NCI-H748 treated with DMSO at 0.1 percent for 48 hours (cell line): ENCODE measurements around the gene MFN2.
"Not testable (repeated sequence)": the region's sequence is repeated elsewhere in the genome, so short reads cannot be mapped to it uniquely, and the experiment has no call there.

ENCODE experiments used
- DNase-seq: peaks from one replicate; lab custom pipeline; 2025; lab: John Stamatoyannopoulos, UW

Gene MFN2

DNA sequence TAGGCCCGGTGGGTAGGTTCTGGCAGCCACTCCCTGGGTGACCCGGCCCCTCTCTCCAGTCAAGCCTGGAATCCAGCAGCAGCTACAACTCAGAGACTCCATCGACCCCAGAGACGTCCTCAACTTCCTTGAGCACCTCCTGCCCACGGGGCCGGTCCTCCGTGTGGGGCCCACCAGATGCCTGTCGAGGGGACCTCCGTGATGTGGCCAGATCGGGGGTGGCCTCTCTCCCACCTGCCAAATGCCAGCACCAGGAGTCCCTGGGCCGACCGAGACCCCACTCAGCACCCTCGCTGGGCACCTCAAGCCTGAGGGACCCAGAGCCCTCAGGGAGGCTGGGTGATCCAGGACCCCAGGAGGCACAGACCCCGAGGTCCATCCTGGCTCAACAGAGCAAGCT, 41.8 kb downstream of the MFN2 start:
- DNase-seq, result no peak

DNA sequence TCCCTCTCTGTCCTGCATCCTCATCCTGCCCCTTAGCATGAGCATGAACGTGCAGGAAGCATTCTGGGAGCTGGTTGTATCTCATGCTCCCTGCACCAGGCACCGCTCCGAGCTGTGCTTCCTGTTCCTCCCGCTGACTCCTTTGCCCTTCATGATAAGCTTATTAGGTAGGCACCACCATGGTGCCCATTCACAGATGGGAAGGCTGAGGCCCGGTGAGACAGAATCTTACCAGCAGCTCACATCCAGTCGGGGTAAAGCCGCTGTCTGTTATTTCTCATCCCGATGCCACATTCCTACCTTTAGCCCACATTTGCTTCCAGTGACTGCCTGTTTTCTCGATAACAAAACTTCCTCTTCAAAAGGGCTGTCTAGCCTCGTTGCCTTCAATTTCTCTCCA, 46.3 kb downstream of the MFN2 start:
- DNase-seq, result no peak

DNA sequence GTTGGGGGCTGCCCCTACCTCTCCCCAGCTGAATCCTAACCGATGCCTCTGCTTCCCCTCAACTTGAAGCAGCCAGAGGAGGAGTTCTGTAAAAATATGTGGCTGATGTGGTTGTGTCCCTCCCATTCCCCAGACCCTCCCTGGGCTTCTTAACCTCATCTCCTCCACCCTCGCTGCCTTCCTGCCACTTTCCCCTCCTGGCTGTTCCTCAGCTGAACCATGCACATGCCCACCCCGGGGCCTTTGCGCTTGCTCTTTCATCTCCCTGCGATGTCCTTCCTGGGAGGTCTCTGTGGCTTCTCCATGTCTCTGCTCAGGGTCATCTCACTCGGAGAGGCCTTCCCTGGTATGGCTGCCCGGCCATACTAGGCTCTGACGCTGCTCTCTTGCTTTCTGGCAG, 48.0 kb downstream of the MFN2 start:
- DNase-seq, result no peak

DNA sequence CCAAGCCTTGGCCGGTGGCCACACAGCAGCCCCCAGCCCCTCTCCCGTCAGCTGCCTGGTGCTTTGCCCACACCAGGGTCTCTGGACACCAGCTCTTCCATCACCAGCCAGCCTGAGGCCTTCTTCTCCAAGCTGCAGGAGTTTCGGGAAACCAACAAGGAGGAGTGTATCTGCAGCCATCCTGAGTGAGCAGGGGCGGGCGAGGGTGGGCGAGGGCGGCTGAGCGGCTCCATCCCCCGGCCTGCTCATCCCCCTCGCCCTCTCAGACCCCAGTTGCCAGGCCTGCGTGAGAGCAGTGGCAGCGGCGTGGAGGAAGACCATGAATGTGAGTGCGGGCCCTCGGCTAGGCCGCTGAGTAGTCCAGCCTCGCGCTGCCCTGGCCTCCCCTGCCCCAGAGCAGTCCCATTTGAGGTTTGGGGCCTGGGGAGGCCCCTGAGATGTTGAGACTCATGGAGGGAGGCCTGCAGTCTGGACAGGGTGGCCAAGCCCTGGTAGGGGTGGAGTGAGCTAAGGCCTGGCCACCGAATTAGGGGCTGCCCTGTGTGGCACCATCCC, 48.8 kb downstream of the MFN2 start:
- DNase-seq, result no peak

DNA sequence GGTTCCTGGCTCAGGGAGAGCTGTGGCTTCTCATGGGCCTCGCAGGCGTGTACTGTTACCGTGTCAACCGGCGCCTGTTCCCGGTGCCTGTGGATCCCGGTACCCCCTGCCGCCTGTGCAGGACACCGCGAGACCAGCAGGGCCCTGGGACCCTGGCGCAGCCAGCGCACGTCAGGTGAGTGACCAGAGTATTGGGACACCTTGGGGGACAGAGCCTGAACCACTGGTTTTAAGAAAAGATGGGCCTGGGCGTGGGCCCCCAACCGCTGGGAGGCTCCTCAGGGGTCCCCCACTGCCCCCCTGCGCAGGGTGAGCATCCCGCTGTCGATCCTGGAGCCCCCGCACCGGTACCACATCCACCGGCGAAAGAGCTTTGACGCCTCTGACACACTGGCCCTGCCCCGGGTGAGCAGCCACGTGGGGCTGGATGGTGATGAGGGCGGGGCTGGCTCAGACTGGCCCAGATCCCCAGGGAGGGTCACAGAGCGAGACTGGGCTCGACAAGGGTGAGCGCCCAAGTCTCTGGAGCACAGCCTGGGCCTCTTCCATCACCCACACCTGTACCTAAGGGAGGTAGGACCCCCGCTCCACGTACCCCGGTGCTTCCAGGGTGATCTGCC, 49.6 kb downstream of the MFN2 start:
- no peak for DNase-seq

DNA sequence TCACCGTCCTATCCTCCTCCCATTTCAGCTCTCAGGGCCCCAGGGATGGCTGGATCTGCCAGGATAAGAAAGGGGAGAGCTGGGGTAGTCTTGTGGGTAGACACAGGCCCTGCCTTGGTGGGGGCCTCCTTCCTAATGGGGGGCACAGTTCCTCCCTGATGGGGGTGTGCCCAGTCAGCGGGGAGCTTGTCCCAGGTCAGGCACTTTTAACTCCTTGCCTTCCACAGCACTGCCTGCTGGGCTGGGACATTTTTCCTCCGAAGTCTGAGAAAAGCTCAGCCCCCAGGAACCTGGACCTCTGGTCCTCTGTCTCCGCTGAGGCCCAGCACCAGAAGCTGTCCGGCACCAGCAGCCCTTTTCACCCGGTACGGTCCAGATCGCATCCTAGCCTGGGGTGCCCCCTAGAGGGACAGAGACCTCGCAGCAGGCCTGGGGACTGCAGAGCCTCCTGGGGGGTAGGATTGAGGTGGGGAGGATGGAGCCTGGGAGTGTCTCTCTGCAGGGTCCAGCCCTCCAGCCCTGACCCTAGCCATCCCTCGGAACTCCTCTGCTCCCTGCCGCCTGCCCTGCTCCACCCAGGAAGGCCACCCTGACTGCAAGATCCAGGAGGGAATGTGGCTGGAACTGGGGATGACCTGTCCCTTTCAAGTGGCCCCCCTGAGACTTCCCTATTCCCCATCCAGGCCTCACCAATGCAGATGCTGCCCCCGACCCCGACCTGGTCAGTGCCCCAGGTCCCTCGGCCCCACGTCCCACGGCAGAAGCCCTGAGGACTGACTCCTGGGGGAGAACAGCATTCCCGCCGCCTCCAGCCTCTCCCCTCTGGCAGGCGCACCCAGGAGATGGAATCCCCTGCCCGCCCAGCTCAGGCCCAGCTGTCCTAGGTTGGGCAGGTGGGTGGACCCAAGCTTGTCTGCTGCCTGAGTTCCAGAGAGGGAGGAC, 51.1 kb downstream of the MFN2 start:
- no peak for DNase-seq

DNA sequence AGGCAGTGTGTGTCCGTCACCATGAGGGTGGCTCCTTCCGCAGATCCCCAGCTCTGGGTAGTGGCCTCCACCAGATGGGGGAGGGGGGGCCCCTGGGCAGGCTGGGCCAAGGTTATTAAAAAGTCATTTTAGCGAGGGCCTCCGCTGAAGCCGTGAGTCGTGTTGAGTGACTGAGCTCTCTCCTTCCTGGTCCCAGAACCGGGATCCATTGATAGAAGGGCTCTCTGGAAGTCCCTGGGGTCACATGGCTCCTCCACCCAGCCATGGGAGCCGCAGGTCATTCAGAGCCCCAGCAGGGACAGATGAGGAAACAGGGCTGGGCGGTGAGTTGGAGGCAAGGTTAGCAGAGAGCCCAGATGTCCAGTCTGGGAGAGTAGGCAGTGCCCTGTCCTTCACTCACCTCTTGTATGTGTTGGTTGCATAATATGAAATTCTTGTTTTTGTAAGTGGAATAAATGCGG, 51.9 kb downstream of the MFN2 start:
- DNase-seq, result no peak

DNA sequence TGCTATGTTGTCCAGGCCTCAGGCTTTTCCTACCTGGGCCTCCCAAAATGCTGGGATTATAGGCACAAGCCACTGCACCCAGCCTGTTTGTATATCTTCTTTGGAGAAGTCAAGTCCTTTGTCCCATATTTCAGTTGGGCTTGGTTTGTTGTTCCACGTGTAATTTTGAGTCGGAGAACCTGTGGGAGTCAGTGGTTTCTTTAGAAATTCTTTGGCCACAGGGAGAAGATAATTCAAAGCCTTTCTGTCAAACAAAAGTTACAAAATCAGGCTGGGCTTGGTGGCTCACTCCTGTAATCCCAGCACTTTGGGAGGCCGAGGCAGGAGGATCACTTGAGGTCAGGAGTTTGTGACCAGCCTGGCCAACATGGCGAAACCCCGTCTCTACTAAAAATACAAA, 53.2 kb downstream of the MFN2 start:
- DNase-seq, result not testable (repeated sequence)

DNA sequence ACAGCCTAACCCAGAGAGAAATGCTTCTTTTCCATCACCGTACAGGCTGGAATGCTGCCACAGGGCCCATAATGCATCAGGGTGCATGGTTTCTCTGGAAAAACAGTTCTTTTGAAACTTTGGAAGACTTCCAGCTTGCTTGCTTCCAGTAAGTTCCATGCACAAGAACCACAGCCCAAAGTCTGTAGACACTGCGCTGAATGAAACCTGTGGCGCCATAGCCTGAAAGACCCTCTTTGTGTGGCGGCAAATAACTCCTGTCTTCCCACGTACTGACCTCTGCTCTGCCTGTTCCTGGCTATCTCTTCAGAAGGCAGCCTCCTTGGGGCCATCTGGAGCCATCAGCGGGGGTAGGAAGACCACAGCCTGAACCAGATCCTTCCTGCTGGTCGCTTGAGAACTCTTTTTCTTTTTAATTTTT, 54.1 kb downstream of the MFN2 start:
- no peak for DNase-seq

DNA sequence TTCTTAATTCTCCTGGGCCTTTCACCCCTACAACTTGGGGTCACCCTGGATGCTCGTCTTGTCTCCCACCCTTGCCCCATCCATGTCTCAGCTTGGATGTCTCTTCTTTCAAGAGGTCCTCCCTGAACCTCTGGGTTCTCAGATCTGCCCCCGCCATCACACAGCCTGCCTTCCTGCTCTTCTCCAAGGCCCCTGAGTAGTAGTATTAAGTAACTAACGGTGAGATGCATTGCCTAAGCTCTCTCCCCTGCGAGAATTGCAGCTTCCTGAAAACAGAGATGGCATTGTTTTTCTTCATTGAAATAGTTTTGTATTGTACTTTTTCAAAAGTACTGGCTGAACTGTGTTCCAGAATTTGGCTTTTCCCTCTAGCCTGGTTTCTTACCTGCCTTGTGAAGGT, 55.1 kb downstream of the MFN2 start:
- no peak for DNase-seq

DNA sequence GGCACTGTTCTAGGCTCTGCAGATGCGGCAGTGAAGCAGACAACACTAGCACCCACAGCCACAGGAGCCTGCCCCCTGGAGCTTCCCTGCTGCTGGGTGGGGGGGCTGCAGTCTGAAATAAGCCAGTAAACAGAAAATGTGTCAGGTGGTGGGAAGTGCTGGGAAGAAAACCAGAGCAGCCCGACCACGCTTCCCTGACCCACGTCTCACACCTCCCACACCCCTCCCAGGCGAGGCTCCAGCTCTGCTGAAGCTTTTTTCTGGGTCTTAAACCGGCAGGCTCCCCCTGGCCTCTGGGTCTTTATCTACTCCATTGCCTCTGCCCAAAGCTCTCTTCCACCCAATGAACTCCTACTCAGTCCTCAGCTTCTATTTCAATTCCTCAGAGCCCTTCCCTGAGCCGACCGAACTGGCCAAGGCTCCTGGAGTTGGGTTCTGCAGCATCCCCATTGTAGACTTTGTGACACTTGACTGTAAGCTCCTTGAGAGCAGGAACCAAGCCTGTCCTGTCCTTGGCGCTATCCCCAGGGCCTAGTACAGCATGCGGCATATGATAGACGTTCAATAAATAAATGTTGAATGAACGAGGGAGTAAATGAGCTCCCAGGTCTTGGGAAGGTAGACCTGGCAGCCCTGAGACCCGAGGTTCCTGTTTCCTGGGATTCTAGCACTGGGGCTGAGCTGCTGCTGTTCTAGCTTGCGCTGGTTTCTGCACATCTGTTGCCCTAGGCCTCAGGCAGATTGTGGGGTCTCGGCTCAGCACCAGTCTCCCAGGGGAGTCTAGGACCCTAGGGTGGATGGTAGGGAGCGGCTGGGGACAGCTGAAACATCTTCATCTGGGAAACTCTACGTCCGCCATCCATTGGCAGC, 57.5 kb downstream of the MFN2 start:
- no peak for DNase-seq

DNA sequence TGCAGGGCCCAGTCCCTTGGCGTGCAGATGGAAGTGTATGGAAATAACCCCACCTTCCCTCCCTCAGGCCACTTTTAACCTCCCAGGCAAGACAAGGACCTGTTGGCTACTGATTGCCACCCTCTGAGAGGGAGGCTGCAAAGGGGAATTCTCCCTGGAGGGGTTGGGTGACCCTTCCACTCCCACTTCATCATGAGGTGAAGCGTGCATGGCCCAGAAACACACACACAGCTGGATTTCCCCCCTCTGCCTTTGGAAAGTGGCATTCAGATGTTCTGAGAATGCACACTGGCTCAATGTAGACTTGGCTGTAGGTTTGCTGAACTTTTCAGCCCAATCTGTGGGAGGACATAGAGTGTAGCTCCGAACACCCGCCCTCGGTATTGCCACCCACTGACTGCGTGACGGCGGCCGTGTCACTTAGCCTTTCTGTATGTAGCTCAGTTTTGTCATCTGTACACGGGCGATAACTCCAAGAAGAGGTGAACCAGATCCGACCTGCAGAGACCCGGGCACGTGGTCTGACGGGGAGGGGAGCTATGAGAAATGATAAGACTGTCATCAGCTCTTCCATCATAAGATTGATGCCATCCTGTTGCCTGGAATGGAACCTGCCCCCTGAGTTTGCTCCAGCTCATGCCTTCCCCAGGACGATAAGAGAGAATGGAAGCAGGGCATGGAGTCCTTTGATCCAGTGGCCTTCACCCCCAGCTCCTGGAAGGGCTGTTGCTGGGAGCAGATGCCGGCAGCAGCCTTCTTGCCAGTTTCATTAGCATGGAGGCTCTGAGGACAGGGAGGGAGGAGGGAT, 58.3 kb downstream of the MFN2 start:
- DNase-seq, result no peak

DNA sequence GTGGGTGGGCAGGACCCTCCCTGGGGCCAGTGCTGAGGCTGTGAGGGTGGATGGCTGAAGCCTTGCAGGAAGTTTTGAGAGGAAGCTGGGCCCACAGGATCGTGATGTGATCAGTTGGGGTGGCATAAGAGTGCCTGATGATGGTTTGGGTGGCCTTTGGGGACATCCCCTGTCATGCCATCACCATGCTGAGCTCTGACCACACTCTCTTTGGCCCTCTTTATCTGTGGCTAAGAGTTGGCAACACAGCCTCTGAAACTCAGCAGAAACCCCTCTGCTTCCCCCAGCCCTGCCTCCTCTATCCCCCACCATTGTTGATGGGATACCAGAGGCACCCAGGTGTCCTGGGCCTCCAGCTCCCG, 58.9 kb downstream of the MFN2 start:
- no peak for DNase-seq

DNA sequence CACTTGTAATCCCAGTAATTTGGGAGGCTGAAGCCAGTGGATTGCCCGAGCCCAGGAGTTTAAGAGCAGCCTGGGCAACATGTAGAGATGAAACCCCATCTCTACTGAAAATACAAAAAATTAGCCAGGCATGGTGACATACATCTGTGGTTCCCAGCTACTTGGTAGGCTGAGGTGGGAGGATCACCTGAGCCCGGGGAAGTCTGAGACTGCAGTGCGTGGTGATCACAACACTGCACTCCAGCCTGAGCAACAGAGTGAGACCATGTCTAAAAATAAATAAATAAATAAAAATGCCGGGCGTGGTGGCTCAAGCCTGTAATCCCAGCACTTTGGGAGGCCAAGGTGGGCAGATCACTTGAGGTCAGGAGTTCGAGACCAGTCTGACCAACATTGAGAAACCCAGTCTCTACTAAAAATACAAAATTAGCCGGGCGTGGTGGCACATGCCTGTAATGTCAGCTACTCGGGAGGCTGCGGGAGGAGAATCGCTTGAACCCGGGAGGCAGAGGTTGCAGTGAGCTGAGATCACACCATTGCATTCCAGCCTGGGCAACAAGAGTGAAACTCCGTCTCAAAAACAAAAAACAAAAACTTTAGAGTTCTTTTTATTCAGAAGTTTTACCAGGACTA, 59.7 kb downstream of the MFN2 start:
- not testable (repeated sequence) for DNase-seq

DNA sequence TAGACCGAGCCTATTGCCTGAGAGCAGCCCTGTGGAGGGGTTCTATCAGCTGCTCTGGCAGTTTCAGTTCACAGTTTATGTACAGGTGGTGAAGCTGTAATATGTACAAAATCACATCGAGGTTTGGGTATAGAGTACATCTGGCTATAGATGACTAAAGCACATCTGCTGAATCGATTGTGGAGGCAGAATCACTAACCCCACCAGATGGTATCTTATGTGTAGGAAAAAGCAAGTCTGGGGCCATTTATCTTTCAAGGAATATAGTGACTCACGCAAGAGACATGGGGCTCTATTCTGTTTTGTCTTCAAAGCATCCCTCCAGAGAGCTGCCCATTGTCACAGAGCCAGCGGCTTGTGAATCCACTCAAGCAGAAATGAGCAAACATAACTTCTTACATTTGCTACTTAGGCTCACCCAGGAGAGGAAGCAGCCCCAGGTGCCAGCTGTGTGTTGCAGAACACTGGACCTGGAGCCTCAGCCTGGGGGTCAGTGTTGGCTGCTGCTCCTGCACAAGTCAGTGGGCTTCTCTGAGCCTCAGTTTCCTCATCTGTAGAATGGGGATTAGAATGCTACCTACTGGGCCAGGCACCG, 60.3 kb downstream of the MFN2 start:
- DNase-seq, result no peak

DNA sequence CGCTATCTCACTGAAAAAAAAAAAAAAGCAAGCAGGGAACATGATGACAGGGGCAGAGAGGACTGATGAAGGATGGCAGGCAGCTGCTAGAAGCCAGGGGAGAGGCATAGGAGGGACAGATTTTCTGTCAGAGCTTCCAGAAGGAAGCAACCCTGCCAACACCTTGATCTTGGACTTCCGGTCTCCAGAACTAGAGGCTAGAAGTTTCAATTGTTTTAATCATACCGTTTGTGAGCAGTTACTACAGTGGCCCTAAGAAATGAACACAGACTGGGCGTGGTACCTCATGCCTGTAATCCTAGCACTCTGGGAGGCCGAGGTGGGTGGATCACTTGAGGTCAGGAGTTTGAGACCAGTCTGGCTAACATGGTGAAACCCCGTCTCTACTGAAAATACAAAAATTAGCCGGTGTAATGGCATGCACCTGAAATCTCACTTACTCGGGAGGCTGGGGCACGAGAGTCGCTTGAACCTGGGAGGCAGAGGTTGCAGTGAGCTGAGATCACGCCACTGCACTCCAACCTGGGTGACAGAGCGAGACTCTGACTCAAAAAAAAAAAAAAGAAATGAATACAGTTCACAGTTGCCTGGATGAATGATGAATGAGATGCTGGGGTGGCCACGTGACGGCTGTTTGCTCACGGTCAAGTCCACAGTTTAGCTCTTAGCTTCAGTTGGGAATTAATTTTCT, 64.1 kb downstream of the MFN2 start:
- not testable (repeated sequence) for DNase-seq

DNA sequence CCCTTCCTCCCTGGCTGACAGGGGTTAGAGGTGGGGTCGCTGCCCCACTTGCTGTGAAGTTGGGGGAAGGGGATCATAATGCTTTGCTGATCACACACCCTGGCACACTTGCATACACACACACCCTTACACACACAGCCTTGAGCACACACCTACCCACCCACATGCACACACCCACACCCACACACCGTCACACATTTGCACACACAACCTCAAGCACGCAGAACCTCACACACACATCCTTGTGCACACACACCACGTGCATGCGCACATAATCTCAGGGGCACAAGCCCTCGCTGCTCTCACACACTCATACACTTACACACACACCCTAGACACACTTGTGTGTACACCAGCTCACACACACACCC, 66.5 kb downstream of the MFN2 start:
- DNase-seq, result no peak

DNA sequence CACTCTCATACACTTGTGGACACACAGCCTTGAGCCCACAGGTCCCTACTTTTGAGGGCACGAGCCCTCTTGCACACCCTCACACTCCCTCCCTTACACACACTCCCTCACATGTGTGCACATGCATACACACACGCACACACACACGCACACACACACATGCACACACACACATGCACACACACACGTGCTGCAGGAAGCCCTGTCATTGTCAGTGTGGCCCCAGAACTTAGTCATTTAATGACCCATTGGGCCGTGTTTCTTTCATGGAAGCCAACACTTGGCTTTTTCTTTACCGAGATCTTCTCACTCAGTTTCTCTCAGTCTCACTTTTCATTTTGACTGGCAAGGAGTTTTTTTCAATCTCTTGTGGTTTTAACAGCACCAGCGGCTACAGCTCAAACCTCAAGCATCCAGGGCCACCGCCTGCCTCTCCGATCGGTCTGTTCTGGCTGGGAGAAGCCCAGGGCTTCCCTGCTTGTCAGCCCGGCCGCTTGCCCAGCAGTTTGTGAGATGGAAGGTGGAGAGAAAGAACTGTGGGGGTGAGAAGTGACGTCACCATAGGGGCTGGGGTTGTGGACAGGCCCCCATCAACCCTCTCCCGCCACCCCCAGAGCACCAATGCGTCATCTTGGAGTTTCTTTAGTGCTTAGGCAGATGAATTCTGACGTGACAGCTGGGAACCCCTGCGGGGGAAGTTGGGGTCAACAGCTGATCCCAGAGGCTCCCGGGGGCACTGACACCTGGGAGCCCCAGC, 67.1 kb downstream of the MFN2 start:
- no peak for DNase-seq

DNA sequence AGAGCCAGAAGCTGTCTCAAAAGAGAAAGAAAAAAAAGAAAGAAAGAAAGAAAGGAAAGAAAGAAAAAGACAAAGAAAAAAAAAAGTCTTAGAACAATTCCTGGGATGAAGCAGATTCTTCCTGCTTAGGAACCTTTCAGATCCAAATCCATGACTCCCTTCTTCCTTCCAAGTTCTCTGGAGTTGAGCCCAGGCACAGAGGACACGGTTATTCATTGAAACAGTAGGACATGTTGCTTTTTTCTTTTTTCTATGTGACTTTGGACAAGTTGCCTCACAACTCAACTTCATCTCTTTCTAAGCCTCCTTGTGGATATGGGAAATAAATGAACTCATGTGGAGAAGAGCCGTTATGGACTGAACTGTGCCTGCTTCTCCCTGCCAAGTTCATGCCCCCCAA, 68.1 kb downstream of the MFN2 start:
- no peak for DNase-seq
